Muscle of arm (tissue), 12 donors: ENCODE measurements around the gene DKK2. TPM values are rescaled to one million over a fixed set of nuclear protein-coding genes. Genes with fewer than 3 reads are reported as not detected.

Experiments
- DNase-seq: peaks from one replicate; pipeline ENCODE4 v3.0.0-alpha.2; 2013
- polyA plus RNA-seq, 12 donors: library from polyadenylated mRNA; unstranded; fragments of 120-200 nt; gene quantifications; one replicate each; pipeline ENCODE4 v1.2.1, GENCODE V29; 2013; ENCODE audit not compliant: insufficient read length in 12 of 12

DKK2 gene
- polyA plus RNA-seq, 12 donors: 13.4 to 52.0 (median 27.0) TPM; not detected in 1

GRCh38 chr4:107027379-107027778, 8.7 kb downstream of the DKK2 start:
- no peak for DNase-seq

- no peak for DNase-seq
These were observed 17.8 kb downstream of the DKK2 start for GRCh38 chr4:107018344-107018735.

- DNase-seq: no peak
These were observed 18.4 kb downstream of the DKK2 start for GRCh38 chr4:107017443-107018343.

GRCh38 chr4:107011312-107011711, 24.8 kb downstream of the DKK2 start:
- DNase-seq: no peak

- no peak for DNase-seq
These were observed 26.7 kb downstream of the DKK2 start for GRCh38 chr4:107009196-107009968.

- no peak for DNase-seq
These were observed 28.0 kb downstream of the DKK2 start for GRCh38 chr4:107008115-107008514.

GRCh38 chr4:107006218-107006617, 29.9 kb downstream of the DKK2 start:
- no peak for DNase-seq

- DNase-seq: no peak
These were observed 39.6 kb downstream of the DKK2 start for GRCh38 chr4:106996490-106996889.

- no peak for DNase-seq
These were observed 42.3 kb downstream of the DKK2 start for GRCh38 chr4:106993827-106994226.

GRCh38 chr4:106987311-106987710, 48.8 kb downstream of the DKK2 start:
- DNase-seq: no peak

- no peak for DNase-seq
These were observed 49.6 kb downstream of the DKK2 start for GRCh38 chr4:106986486-106986885.

- DNase-seq: no peak
These were observed 50.3 kb downstream of the DKK2 start for GRCh38 chr4:106985830-106986229.

- DNase-seq: no peak
These were observed 53.4 kb downstream of the DKK2 start for GRCh38 chr4:106982711-106983211.

GRCh38 chr4:106981431-106981830, 54.7 kb downstream of the DKK2 start:
- DNase-seq: no peak

- DNase-seq: no peak
These were observed 56.6 kb downstream of the DKK2 start for GRCh38 chr4:106979476-106979875.

- no peak for DNase-seq
These were observed 57.9 kb downstream of the DKK2 start for GRCh38 chr4:106978046-106978774.

- DNase-seq: no peak
These were observed 64.5 kb downstream of the DKK2 start for GRCh38 chr4:106971636-106972035.

GRCh38 chr4:106967892-106968291, 68.2 kb downstream of the DKK2 start:
- DNase-seq: no peak

GRCh38 chr4:106953036-106953705, 82.9 kb downstream of the DKK2 start:
- no peak for DNase-seq

GRCh38 chr4:106951891-106952290, 84.2 kb downstream of the DKK2 start:
- DNase-seq: peak; percentile 41

GRCh38 chr4:106941841-106942240, 94.3 kb downstream of the DKK2 start:
- DNase-seq: no peak
